Smooth muscle cell (in vitro differentiated cells): ENCODE results near the gene UBL7. TPM values are rescaled to one million over a fixed set of nuclear protein-coding genes. Genes with fewer than 3 reads are reported as not detected.

Source experiments
- DNase-seq: peaks from one replicate; lab custom pipeline; 2025; ENCODE audit not compliant: unreplicated experiment; lab: John Stamatoyannopoulos, UW
- H2AFZ ChIP-seq: fragments of 200-600 bp; sonication (generic); 2 replicates; pipeline ENCODE4 v1.6.0; 2016; ENCODE audit warnings: antibody characterized with exemption, low read depth, mild to moderate bottlenecking
- H3F3A ChIP-seq: fragments of 200-600 bp; sonication (generic); 2 replicates; pipeline ENCODE4 v1.6.0; 2017; ENCODE audit warnings: antibody characterized with exemption, low read depth
- H3K27ac ChIP-seq: fragments of 200-600 bp; sonication (generic); 2 replicates; pipeline ENCODE4 v1.5.1; 2016; ENCODE audit warnings: low read depth, mild to moderate bottlenecking
- H3K27me3 ChIP-seq: fragments of 200-600 bp; sonication (generic); 2 replicates; pipeline ENCODE4 v1.6.1; 2016; ENCODE audit warnings: low read depth, mild to moderate bottlenecking
- H3K36me3 ChIP-seq: fragments of 200-600 bp; sonication (generic); 2 replicates; pipeline ENCODE4 v1.5.1; 2016; ENCODE audit warnings: low read depth
- H3K4me1 ChIP-seq: fragments of 200-600 bp; sonication (generic); 2 replicates; pipeline ENCODE4 v1.5.1; 2016; ENCODE audit warnings: low read depth
- H3K4me2 ChIP-seq: fragments of 200-600 bp; sonication (generic); 2 replicates; pipeline ENCODE4 v1.6.0; 2016; ENCODE audit warnings: mild to moderate bottlenecking
- H3K4me3 ChIP-seq: fragments of 200-600 bp; sonication (generic); 2 replicates; pipeline ENCODE4 v1.5.1; 2016; ENCODE audit warnings: mild to moderate bottlenecking
- H3K79me2 ChIP-seq: fragments of 200-600 bp; sonication (generic); 2 replicates; pipeline ENCODE4 v1.6.0; 2016; ENCODE audit warnings: low read depth, mild to moderate bottlenecking
- H3K9ac ChIP-seq: fragments of 200-600 bp; sonication (generic); 2 replicates; pipeline ENCODE4 v1.6.0; 2016; ENCODE audit warnings: low read depth
- H3K9me3 ChIP-seq: fragments of 200-600 bp; sonication (generic); replicated peaks from 2 replicates; pipeline ENCODE4 v1.5.1; 2016; ENCODE audit warnings: low read depth
- H4K20me1 ChIP-seq: fragments of 200-600 bp; sonication (generic); 2 replicates; pipeline ENCODE4 v1.6.0; 2016; ENCODE audit warnings: low read depth
- WGBS: methylation state at CpG from one replicate; pipeline ENCODE4 v1.1.7; 2016; ENCODE audit warnings: low lambda C conversion rate; 5-methylcytosine and 5-hydroxymethylcytosine counted together
- polyA plus RNA-seq: library from polyadenylated mRNA; unstranded; fragments of >200 nt; fragmentation: Nextera tagmentation; extraction: Ambion mirVana; gene quantifications from 2 replicates; pipeline ENCODE4 v1.2.1, GENCODE V29; 2016
- total RNA-seq: library from RNA; depleted of rRNA; stranded (reverse); fragments of >200 nt; gene quantifications from 2 replicates; pipeline ENCODE4 v1.2.3, GENCODE V29; 2014
- TF ChIP-seq, protein P1 (sequence below): fragments of 200-600 bp; sonication (generic); IDR thresholded peaks from 2 replicates; pipeline ENCODE4 v1.5.1; 2017; ENCODE audit warnings: borderline replicate concordance, mild to moderate bottlenecking, antibody characterized with exemption; ENCODE audit not compliant: insufficient read depth, poor library complexity, severe bottlenecking

UBL7 gene
- total and polyA plus RNA-seq, 2 experiments from 2014 or later = 60.6 to 64.4 TPM

DNA sequence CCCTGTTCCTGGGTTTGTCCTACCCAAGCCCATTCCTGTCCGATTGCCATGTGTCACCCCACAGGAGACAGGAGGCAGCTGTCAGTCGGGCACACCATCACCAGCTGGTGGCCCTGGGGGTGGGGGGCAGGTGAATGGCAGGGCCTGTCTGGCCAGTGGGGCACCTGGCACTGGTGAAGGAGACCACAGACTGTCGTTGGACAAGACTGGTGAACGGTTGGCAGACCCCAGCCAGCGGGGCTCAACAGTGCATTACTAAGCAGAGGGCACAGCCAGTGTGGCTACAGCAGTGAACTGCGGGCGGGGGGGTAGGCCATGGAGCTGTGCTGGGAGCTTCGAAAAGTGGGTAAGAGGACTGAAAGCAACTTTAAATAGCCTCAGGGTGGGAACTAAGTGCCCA, 29.3 kb downstream of the UBL7 start:
- TF ChIP-seq, protein P1, sequence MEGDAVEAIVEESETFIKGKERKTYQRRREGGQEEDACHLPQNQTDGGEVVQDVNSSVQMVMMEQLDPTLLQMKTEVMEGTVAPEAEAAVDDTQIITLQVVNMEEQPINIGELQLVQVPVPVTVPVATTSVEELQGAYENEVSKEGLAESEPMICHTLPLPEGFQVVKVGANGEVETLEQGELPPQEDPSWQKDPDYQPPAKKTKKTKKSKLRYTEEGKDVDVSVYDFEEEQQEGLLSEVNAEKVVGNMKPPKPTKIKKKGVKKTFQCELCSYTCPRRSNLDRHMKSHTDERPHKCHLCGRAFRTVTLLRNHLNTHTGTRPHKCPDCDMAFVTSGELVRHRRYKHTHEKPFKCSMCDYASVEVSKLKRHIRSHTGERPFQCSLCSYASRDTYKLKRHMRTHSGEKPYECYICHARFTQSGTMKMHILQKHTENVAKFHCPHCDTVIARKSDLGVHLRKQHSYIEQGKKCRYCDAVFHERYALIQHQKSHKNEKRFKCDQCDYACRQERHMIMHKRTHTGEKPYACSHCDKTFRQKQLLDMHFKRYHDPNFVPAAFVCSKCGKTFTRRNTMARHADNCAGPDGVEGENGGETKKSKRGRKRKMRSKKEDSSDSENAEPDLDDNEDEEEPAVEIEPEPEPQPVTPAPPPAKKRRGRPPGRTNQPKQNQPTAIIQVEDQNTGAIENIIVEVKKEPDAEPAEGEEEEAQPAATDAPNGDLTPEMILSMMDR = no peak
- Histone ChIP-seq H3K36me3 (no peaks in the 10 kb centered on the region), H2AFZ (no peak overlapping the region), H3K27ac (no peak overlapping the region), H3K4me1 (peaks cover 23% of the 10 kb centered on the region), H3K9me3 (no peaks in the 10 kb centered on the region), H3K27me3 (no peaks in the 10 kb centered on the region), H3F3A (peaks cover 4% of the 10 kb centered on the region), H3K4me3 (peak overlapping the region; percentile 100), H3K79me2 (peaks cover 76% of the 10 kb centered on the region), H3K9ac (no peak overlapping the region), H4K20me1 (peaks cover 63% of the 10 kb centered on the region), H3K4me2 (peak overlapping the region; percentile 99)
- 88% methylated on average over 8 of the region's 8 CpGs for WGBS
- DNase-seq = no peak

DNA sequence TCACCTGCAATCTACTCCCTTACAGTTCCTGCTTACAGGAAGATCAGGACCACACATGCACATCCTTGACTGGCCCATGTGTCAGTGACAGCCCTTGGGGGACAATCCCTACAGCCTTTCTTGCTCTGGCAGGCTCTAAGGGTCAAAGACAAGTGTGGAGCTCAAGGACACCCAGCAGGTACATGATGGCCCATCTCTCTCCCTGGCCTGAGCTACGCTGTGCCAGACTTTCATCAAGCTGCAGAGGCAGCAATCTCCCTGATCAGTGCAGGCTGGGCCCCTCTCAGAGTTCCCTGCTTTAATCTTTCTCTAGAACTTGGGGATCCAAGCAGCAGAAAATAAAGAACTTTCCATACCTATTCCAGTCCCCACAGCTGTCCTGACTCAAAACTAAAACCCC, 29.8 kb downstream of the UBL7 start:
- DNase-seq = no peak
- H3F3A ChIP-seq = peaks cover 4% of the 10 kb centered on the region
- peaks cover 68% of the 10 kb centered on the region for H4K20me1 ChIP-seq
- no peaks in the 10 kb centered on the region for H3K9me3 ChIP-seq
- H3K4me2 ChIP-seq = peak overlapping the region; percentile 99
- no peaks in the 10 kb centered on the region for H3K27me3 ChIP-seq
- H3K27ac ChIP-seq = no peak overlapping the region
- WGBS = 84% methylated on average over 1 of the region's 1 CpG
- TF ChIP-seq, protein P1 = no peak
- H3K4me3 ChIP-seq = peak overlapping the region; percentile 100
- H3K79me2 ChIP-seq = peaks cover 81% of the 10 kb centered on the region
- H2AFZ ChIP-seq = no peak overlapping the region
- no peaks in the 10 kb centered on the region for H3K36me3 ChIP-seq
- no peak overlapping the region for H3K9ac ChIP-seq
- peaks cover 23% of the 10 kb centered on the region for H3K4me1 ChIP-seq

DNA sequence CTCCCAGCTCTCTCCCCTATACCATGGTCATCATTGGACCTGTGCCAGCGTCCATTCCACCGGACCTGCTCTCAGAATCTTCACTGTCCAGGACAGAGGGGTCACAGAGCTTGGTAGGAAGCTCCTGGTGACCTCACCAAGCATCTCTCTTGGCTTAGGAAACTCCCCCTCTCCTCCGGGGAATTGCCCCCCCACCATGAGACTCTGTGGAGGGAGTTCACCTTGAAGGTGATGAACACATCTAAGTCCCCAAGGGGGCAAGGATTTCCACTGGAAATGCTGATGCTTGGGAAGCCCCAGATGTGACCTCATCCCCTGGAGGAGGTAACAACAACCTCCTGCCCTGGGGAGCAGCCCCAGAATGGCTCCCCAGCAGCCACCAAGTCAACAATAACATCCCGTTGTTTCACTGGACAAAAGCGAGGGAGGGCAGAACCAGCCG, 30.4 kb downstream of the UBL7 start:
- Histone ChIP-seq H3K9ac (no peak overlapping the region), H4K20me1 (peaks cover 74% of the 10 kb centered on the region), H3K79me2 (peaks cover 86% of the 10 kb centered on the region), H3K36me3 (no peaks in the 10 kb centered on the region), H3K27me3 (no peaks in the 10 kb centered on the region), H3F3A (peaks cover 4% of the 10 kb centered on the region), H3K9me3 (no peaks in the 10 kb centered on the region), H3K27ac (no peak overlapping the region), H3K4me1 (peaks cover 23% of the 10 kb centered on the region), H3K4me2 (peak overlapping the region; percentile 99), H3K4me3 (peak overlapping the region; percentile 10), H2AFZ (no peak overlapping the region)
- no peak for DNase-seq
- 70% methylated on average over 6 of the region's 6 CpGs for WGBS
- TF ChIP-seq, protein P1 = no peak

DNA sequence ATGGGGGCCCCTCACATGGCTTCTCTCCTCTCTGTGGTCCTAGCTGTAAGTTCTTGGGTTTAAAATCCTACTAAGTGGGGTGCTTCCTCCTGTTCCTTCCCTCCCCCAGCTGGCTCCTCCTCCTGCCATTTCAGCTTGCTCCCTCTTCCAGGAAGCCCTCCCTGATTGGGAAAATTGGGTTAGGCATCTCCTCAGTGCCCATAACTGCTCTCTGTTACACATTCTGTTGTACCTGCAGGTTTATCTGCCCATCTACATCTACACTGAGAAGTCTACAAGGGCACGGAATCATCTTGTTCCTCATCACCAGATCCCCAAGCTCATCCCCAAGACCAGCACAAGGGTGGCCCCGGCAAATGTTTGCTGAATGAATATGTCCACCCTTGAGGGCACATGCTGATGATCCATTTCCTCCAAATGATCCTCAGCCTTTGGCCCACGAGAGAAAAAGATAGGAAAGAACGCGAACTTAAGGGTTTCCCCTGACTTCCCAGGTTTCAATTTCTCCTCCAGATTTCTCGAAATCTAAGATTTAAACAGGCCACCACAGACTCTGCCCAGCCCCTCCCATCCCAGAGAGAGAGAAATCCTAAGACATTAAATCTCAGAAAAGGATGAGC, 31.1 kb downstream of the UBL7 start:
- no peak for DNase-seq
- TF ChIP-seq, protein P1 = no peak
- Histone ChIP-seq H3K79me2 (peaks cover 92% of the 10 kb centered on the region), H3F3A (peaks cover 4% of the 10 kb centered on the region), H4K20me1 (peaks cover 81% of the 10 kb centered on the region), H3K9me3 (no peaks in the 10 kb centered on the region), H3K4me2 (peak overlapping the region; percentile 99), H3K9ac (no peak overlapping the region), H3K27me3 (no peaks in the 10 kb centered on the region), H3K36me3 (no peaks in the 10 kb centered on the region), H2AFZ (no peak overlapping the region), H3K4me1 (peaks cover 23% of the 10 kb centered on the region), H3K27ac (no peak overlapping the region), H3K4me3 (peak overlapping the region; percentile 10)
- 90% methylated on average over 6 of the region's 6 CpGs for WGBS
